ENCODE results near the gene THSD8.
"Not testable (repeated sequence)": the region's sequence is repeated elsewhere in the genome, so short reads cannot be mapped to it uniquely, and the experiment has no call there.

Gene THSD8

DNA sequence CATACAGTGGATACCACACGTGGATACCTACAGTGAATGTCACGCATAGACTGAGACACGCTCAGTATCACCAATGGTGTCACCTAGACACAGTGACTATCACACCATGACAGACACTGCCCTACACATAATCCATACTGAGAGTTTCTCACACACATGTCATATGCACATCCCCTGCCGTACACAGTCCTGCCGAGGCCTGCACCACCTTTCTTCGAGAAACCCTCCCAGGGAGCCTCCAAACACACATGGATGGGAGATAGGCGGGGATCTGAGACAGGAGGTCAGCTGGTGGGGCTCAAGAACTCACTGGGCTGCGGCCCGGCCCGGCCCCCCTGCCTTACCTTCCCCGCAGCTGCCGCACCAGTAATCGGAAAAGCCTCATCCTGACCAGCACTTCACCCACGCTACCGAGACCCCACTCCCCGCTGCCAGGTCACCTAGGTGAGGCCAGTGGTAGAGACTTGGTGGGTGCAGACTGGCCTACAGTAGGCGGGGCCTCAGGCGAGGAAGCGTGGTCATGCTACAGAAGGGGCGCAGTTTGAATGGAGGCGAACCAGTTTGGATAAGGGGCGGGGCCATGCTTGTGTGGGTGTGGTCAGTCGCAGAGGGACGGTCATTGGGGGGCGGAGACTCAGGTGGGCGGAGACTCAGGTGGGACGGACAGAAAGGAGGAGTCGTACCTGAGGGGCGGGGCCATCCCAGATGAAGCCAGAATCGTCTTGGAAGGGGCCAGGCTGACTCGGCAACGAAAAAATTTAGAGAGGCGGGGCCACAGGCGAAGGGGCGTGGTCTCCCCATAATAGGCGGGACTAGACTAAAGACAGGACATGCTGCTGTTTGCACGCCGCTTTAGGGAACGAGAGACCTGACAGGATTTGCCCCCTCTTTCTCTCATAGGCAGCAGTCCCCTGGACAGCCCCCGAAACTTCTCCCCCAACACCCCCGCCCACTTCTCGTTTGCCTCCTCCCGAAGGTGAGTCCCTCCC is 38.5 kb downstream of the THSD8 start:
- no peak for TF ChIP-seq MYC (IDR thresholded peaks at IDR 0.05; ENCODE audit: low read depth, low read length)
- TF ChIP-seq, protein P1, sequence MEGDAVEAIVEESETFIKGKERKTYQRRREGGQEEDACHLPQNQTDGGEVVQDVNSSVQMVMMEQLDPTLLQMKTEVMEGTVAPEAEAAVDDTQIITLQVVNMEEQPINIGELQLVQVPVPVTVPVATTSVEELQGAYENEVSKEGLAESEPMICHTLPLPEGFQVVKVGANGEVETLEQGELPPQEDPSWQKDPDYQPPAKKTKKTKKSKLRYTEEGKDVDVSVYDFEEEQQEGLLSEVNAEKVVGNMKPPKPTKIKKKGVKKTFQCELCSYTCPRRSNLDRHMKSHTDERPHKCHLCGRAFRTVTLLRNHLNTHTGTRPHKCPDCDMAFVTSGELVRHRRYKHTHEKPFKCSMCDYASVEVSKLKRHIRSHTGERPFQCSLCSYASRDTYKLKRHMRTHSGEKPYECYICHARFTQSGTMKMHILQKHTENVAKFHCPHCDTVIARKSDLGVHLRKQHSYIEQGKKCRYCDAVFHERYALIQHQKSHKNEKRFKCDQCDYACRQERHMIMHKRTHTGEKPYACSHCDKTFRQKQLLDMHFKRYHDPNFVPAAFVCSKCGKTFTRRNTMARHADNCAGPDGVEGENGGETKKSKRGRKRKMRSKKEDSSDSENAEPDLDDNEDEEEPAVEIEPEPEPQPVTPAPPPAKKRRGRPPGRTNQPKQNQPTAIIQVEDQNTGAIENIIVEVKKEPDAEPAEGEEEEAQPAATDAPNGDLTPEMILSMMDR (IDR thresholded peaks at IDR 0.05; ENCODE audit: low read depth, low read length), result no peak
- TF ChIP-seq, protein P2, sequence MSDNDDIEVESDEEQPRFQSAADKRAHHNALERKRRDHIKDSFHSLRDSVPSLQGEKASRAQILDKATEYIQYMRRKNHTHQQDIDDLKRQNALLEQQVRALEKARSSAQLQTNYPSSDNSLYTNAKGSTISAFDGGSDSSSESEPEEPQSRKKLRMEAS (IDR thresholded peaks at IDR 0.05; ENCODE audit: low read depth, low read length), result no peak
- TF ChIP-seq POLR2A (IDR thresholded peaks at IDR 0.05; ENCODE audit: extremely low read depth, insufficient read length), result no peak
- DNase-seq (ENCODE audit: low read depth), result peak; percentile 49
- H3K4me3 ChIP-seq (ENCODE audit: low read depth, low read length), result no peak overlapping the region

DNA sequence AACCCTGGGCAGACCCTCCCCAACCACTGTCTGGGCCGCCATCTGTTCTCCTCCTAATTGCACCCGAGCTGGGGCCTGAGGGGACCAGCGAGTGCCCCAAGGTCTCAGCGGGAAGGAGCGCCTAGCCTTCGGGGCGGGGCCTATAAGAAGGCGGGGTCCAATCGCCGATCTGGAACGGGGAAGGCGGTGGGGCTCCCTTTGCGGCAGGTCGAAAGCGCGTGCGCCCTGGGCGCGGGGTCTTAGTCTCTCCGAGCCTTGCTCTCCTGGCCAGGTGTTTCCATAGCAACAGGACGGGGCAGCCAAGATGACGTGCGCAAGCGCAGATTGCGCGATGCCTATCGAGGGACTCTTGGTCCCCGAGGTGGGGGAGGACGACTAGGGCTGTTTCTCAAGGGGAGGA is 39.2 kb downstream of the THSD8 start:
- no peak for DNase-seq (ENCODE audit: low read depth)
- TF ChIP-seq, protein P2 (IDR thresholded peaks at IDR 0.05; ENCODE audit: low read depth, low read length), result no peak
- TF ChIP-seq MYC (IDR thresholded peaks at IDR 0.05; ENCODE audit: low read depth, low read length) (no peak), POLR2A (IDR thresholded peaks at IDR 0.05; ENCODE audit: extremely low read depth, insufficient read length) (no peak)
- TF ChIP-seq, protein P1 (IDR thresholded peaks at IDR 0.05; ENCODE audit: low read depth, low read length), result no peak
- H3K4me3 ChIP-seq (ENCODE audit: low read depth, low read length), result no peak overlapping the region

DNA sequence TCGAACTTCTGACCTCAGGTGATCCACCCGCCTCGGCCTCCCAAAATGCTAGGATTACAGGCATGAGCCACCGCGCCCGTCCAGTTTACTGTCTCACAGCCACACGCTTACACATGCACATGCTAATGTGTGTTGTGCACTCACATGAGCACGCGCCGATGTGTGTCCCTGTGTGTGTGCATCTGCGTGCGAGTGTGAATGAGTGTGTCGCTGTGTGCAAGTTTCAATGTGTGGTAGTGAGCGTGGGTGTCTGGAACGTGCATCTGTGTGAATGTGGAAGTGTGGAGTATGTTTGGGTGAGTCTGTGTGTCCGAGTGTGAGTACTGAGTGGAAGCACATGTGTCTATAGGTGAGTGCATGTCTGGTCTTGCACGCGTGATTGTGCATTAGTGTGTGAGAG is 40.6 kb downstream of the THSD8 start:
- no peak overlapping the region for H3K4me3 ChIP-seq (ENCODE audit: low read depth, low read length)
- no peak for TF ChIP-seq MYC (IDR thresholded peaks at IDR 0.05; ENCODE audit: low read depth, low read length)
- TF ChIP-seq, protein P2 (IDR thresholded peaks at IDR 0.05; ENCODE audit: low read depth, low read length), result no peak
- TF ChIP-seq, protein P1 (IDR thresholded peaks at IDR 0.05; ENCODE audit: low read depth, low read length), result no peak
- no peak for TF ChIP-seq POLR2A (IDR thresholded peaks at IDR 0.05; ENCODE audit: extremely low read depth, insufficient read length)
- DNase-seq (ENCODE audit: low read depth), result no peak

DNA sequence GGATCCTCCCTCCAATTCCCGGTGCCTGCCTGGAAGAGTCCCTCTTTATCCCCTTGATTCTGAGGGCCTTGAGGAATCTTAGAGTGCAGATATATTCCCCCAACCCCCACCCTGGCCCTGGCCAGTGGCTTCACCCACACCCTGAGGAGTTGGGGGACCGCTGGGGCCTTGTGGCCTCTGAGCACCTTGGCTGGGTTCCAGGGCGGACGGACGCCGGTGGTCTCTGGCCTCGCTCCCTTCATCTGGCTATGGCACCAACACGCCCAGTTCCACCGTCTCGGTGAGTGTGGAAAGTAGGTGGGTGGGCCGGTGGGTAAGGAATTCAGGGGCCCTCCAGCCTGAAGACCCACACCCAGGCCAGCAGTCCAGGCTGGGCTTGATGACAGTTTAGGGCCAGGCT is 41.5 kb downstream of the THSD8 start:
- TF ChIP-seq, protein P2 (IDR thresholded peaks at IDR 0.05; ENCODE audit: low read depth, low read length), result no peak

DNA sequence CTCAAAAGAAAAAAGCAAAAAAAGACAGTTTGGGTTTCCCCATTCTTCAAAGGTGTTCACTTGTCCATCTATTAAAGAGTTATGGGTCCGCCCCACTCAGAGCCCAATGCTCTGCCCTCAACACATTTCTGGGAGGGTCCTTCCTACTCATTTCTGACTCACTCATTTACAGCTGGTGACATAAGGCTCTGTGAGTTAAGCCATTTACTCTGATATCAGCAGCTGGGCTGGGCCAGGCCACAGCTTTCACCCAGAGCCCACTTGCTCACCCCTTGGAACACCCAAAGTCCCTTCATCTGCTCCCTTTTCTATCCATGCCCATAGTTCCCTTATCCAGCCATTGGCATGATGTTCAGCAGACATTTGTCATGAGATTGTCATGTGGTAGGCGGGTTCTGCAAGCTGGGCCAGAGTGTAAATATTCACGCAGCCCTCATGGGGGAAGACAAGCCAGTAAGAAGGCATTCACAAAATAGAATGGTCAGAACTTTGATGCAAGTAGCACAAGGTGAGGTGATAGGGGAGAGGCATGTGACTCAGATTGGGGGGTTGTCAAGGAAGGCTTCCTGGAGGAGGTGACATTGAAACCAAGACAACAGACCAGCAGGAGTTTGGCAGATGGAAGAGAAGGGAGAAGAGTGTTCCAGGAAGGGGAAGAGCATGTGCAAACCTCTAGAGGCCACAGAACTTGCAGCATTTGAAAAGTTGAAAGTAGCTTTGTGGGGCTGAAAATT is 42.3 kb downstream of the THSD8 start:
- DNase-seq (ENCODE audit: low read depth), result no peak
- TF ChIP-seq MYC (IDR thresholded peaks at IDR 0.05; ENCODE audit: low read depth, low read length) (no peak), POLR2A (IDR thresholded peaks at IDR 0.05; ENCODE audit: extremely low read depth, insufficient read length) (no peak)
- TF ChIP-seq, protein P1 (IDR thresholded peaks at IDR 0.05; ENCODE audit: low read depth, low read length), result no peak
- TF ChIP-seq, protein P2 (IDR thresholded peaks at IDR 0.05; ENCODE audit: low read depth, low read length), result no peak
- H3K4me3 ChIP-seq (ENCODE audit: low read depth, low read length), result no peak overlapping the region

More for the DNA sequence above, 41.5 kb downstream of the THSD8 start:
- DNase-seq (ENCODE audit: low read depth), result no peak
- H3K4me3 ChIP-seq (ENCODE audit: low read depth, low read length), result no peak overlapping the region

DNA sequence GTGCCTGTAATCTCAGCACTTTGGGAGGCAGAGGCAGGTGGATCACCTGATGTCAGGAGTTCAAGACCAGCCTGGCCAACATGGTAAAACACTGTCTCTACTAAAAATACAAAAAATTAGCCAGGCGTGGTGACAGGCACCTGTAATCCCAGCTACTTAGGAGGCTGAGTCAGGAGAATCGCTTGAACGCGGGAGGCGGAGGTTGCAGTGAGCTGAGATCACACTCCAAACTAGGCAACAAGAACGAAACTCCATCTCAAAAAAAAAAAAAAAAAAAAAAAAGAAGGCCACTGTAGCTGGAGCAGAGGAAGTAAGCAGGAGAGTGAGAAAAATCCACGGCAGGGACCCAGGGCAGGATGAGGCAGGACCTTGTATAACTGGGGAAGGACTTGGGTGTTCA is 44.7 kb downstream of the THSD8 start:
- DNase-seq (ENCODE audit: low read depth); H3K4me3 ChIP-seq (ENCODE audit: low read depth, low read length): not testable (repeated sequence)
